Measurements from ENCODE around the gene CYP11A1. TPM values are rescaled to one million over a fixed set of nuclear protein-coding genes. Genes with fewer than 3 reads are reported as not detected.

Gene CYP11A1
- total and polyA plus RNA-seq, 10 of the 15 experiments (the other 5 are each of a cell fraction or from before 2014, with no cell fraction given): 0.11 to 1.2 (median 0.23) TPM; not detected in 5

DNA sequence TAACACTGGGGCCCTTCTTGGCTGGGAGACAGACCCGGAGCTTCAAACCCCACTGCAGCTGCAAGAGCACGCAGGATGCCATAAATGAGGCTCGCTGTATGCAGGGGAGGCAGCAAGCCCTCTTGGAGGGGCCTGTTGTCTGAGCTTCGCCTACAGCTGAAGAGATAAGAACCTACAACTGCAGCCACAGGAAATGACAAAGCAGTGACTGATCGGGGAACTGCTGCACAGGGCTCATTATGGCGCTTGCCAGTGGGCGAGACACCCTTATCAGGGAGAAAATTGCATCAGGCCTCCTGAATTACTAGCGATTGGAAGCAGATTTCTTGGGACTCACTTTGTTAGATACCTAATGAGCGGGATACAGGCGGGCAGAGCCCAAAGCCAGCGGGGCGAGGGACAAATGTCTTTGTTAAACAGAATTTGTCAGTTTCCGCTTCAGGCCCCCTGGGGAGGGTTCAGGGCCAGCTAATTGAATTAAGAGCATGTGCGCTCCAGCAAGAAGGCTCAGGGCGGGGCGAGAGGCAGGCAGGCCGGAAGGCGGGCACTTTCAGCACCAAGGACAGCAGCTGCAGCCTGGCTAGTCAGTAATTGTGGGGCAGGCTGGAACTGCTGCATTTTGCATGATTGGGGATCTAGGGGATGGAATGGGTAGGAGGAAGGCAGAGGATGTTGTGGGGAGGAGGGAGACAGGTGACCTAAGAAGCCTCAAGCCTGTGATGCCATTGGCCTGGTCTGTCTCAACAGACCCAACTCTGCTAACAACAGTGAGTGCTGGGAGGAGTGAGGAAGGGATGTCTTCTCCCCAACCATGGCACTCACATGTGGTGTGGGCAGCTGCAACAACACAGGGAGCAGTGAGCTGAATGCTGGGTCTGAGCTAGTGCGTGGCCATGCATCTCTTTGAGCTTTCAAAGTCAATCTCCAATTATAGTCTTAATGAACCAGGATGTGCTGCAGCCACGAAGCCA is 76.1 kb downstream of the CYP11A1 start (continued):
- TF ChIP-seq BMI1 (IDR thresholded peaks at IDR 0.05; ENCODE audit: borderline replicate concordance) (no peak), BACH1 (IDR thresholded peaks at IDR 0.05; ENCODE audit: borderline replicate concordance) (no peak), SREBF1 (IDR thresholded peaks at IDR 0.05; ENCODE audit: low read length) (no peak), EP300 (IDR thresholded peaks at IDR 0.05; ENCODE audit: borderline replicate concordance in 1 of 2, control insufficient read depth in 1 of 2, low read depth in 2 of 2, low read length in 2 of 2) (no peak), CREM (IDR thresholded peaks at IDR 0.05; ENCODE audit: low read depth) (no peak), NBN (IDR thresholded peaks at IDR 0.05) (no peak), MTA2 (IDR thresholded peaks at IDR 0.05; ENCODE audit: low read depth) (no peak), HDAC6 (IDR thresholded peaks at IDR 0.05; ENCODE audit: unreplicated experiment) (no peak), CHD2 (IDR thresholded peaks at IDR 0.05; ENCODE audit: borderline replicate concordance, low read depth, low read length) (no peak), BHLHE40 (IDR thresholded peaks at IDR 0.05; ENCODE audit: borderline replicate concordance in 1 of 2, low read depth in 2 of 2, low read length in 1 of 2) (peak; percentile 23 to 34; a peak in 1 of 4 replicates), RFX5 (IDR thresholded peaks at IDR 0.05; ENCODE audit: low read depth, low read length) (peak; percentile 48; the same call in 1 of the 2 replicates), MXI1 (IDR thresholded peaks at IDR 0.05; ENCODE audit: low read depth, low read length) (peak; percentile 89), WRNIP1 (IDR thresholded peaks at IDR 0.05; ENCODE audit: borderline replicate concordance, low read depth, low read length) (no peak), RB1 (IDR thresholded peaks at IDR 0.05; ENCODE audit: borderline replicate concordance) (peak; percentile 42; the same call in 1 of the 2 replicates)
- TF ChIP-seq, protein P1, sequence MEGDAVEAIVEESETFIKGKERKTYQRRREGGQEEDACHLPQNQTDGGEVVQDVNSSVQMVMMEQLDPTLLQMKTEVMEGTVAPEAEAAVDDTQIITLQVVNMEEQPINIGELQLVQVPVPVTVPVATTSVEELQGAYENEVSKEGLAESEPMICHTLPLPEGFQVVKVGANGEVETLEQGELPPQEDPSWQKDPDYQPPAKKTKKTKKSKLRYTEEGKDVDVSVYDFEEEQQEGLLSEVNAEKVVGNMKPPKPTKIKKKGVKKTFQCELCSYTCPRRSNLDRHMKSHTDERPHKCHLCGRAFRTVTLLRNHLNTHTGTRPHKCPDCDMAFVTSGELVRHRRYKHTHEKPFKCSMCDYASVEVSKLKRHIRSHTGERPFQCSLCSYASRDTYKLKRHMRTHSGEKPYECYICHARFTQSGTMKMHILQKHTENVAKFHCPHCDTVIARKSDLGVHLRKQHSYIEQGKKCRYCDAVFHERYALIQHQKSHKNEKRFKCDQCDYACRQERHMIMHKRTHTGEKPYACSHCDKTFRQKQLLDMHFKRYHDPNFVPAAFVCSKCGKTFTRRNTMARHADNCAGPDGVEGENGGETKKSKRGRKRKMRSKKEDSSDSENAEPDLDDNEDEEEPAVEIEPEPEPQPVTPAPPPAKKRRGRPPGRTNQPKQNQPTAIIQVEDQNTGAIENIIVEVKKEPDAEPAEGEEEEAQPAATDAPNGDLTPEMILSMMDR (IDR thresholded peaks at IDR 0.05 in 2 of 3, conservative IDR thresholded peaks at IDR 0.05 in 1 of 3; ENCODE audit: control insufficient read depth in 2 of 3, extremely low read depth in 1 of 3, insufficient read depth in 1 of 3, low read depth in 3 of 3, low read length in 3 of 3): no peak
- TF ChIP-seq, protein P2, sequence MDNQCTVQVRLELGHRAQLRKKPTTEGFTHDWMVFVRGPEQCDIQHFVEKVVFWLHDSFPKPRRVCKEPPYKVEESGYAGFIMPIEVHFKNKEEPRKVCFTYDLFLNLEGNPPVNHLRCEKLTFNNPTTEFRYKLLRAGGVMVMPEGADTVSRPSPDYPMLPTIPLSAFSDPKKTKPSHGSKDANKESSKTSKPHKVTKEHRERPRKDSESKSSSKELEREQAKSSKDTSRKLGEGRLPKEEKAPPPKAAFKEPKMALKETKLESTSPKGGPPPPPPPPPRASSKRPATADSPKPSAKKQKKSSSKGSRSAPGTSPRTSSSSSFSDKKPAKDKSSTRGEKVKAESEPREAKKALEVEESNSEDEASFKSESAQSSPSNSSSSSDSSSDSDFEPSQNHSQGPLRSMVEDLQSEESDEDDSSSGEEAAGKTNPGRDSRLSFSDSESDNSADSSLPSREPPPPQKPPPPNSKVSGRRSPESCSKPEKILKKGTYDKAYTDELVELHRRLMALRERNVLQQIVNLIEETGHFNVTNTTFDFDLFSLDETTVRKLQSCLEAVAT (IDR thresholded peaks at IDR 0.05): no peak
